A549 (cell line): ENCODE measurements around the gene DDX17. TPM values are rescaled to one million over a fixed set of nuclear protein-coding genes. Genes with fewer than 3 reads are reported as not detected.

Experiments
- ATAC-seq, 2 experiments: fragments of 200-7000 bp in 1 of 2; fragments of >200 bp in 1 of 2; cut with Nextera tagmentation in 1 of 2; cut with Tn5 transposase in 1 of 2; 3 replicates each; pipeline versions ENCODE4 v1.8.0 to v1.9.1; 2018 to 2020; ENCODE audit warnings: mild to moderate bottlenecking in 1 of 2, moderate library complexity in 1 of 2
- CTCF ChIA-PET: fragments of 300-600 bp; sonication (Branson Sonifier 250); formaldehyde crosslinking; extraction: SDS; loops from one replicate; lab custom pipeline; 2021; ENCODE audit warnings: antibody characterized with exemption, inconsistent platforms; lab: Yijun Ruan, JAX
- POLR2A ChIA-PET: fragments of 350-600 bp; formaldehyde crosslinking; extraction: SDS; loops from one replicate; lab custom pipeline; 2021; ENCODE audit warnings: antibody characterized with exemption, inconsistent platforms; lab: Yijun Ruan, JAX
- DNase-seq, 2 experiments: peaks; one replicate each; pipeline versions ENCODE4 v3.0.0 to v3.0.0-alpha.2; 2011 to 2016; ENCODE audit warnings: low read depth in 1 of 2, low spot score in 1 of 2
- FAIRE-seq: peaks from 2 replicates; lab custom pipeline; 2011; peaks lifted over from hg19 to GRCh38; lab: Jason Lieb, UNC
- H3K27ac ChIP-seq, 2 experiments: fragments of >200 bp; sonication (Bioruptor Twin); formaldehyde crosslinking; 3 replicates each; pipeline ENCODE4 v1.5.1; 2016 to 2017
- H3K4me1 ChIP-seq: fragments of >200 bp; sonication (Bioruptor Twin); formaldehyde crosslinking; 3 replicates; pipeline ENCODE4 v1.6.1; 2016
- H3K4me2 ChIP-seq: fragments of >200 bp; sonication (Bioruptor Twin); formaldehyde crosslinking; 3 replicates; pipeline ENCODE4 v1.6.1; 2016
- H3K4me3 ChIP-seq: fragments of >200 bp; sonication (Bioruptor Twin); formaldehyde crosslinking; 3 replicates; pipeline ENCODE4 v1.5.1; 2016
- H3K9me3 ChIP-seq: fragments of >200 bp; sonication (Bioruptor Twin); formaldehyde crosslinking; 3 replicates; pipeline ENCODE4 v1.6.1; 2016
- BHLHE40 ChIP-seq: IDR thresholded peaks from 2 replicates; pipeline ENCODE4 v1.6.1; 2012; ENCODE audit warnings: low read depth, low read length, inconsistent platforms
- E2F6 ChIP-seq: IDR thresholded peaks from 2 replicates; pipeline ENCODE4 v1.6.1; 2012; ENCODE audit warnings: low read depth, borderline replicate concordance
- HDAC2 ChIP-seq: fragments of 200-600 bp; sonication (generic); IDR thresholded peaks from 2 replicates; pipeline ENCODE4 v1.6.1; 2016
- HOXB5 ChIP-seq: fragments of 250-450 bp; sonication (Bioruptor Pico); IDR thresholded peaks from 2 replicates; pipeline ENCODE4 v1.5.0; 2020; ENCODE audit warnings: mild to moderate bottlenecking, moderate library complexity
- JUN ChIP-seq, 2 experiments: fragments of >200 bp; sonication (Bioruptor Twin); formaldehyde crosslinking; IDR thresholded peaks; 2 replicates in 1 of 2; 3 replicates in 1 of 2; pipeline ENCODE4 v1.6.1; 2016 to 2017
- KDM5A ChIP-seq: fragments of 200-600 bp; sonication (generic); IDR thresholded peaks from 2 replicates; pipeline ENCODE4 v1.6.1; 2016; ENCODE audit warnings: antibody characterized with exemption, mild to moderate bottlenecking
- MAX ChIP-seq: IDR thresholded peaks from 2 replicates; pipeline ENCODE4 v1.6.1; 2012
- MYC ChIP-seq: IDR thresholded peaks from 2 replicates; pipeline ENCODE4 v1.6.1; 2012; ENCODE audit warnings: mild to moderate bottlenecking, inconsistent platforms, low read length, improper control_type of control experiment, borderline replicate concordance
- NR3C1 ChIP-seq: fragments of >200 bp; sonication (Bioruptor Twin); formaldehyde crosslinking; IDR thresholded peaks from 3 replicates; pipeline ENCODE4 v1.6.1; 2017
- PHF8 ChIP-seq: fragments of 200-600 bp; sonication (generic); IDR thresholded peaks from 2 replicates; pipeline ENCODE4 v1.6.1; 2016; ENCODE audit warnings: low read depth, mild to moderate bottlenecking, antibody characterized with exemption, moderate library complexity, borderline replicate concordance
- POLR2A ChIP-seq: IDR thresholded peaks from 2 replicates; pipeline ENCODE4 v1.6.1; 2012; ENCODE audit warnings: mild to moderate bottlenecking, low read length
- RCOR1 ChIP-seq: fragments of 150-350 bp; IDR thresholded peaks from 2 replicates; pipeline ENCODE4 v1.6.1; 2014; ENCODE audit warnings: antibody characterized with exemption, low read length, low read depth
- SREBF2 ChIP-seq: fragments of 450-650 bp; IDR thresholded peaks from 2 replicates; pipeline ENCODE4 v1.6.1; 2014; ENCODE audit warnings: mild to moderate bottlenecking, moderate library complexity
- TFCP2L1 ChIP-seq: fragments of 250-450 bp; sonication (Bioruptor Pico); IDR thresholded peaks from 2 replicates; pipeline ENCODE4 v1.5.0; 2021; ENCODE audit warnings: mild to moderate bottlenecking
- USF2 ChIP-seq: fragments of 450-650 bp; IDR thresholded peaks from 2 replicates; pipeline ENCODE4 v1.6.1; 2014; ENCODE audit warnings: antibody characterized with exemption
- ZC3H11A ChIP-seq: fragments of 450-650 bp; IDR thresholded peaks from 2 replicates; pipeline ENCODE4 v1.6.1; 2014; ENCODE audit warnings: antibody characterized with exemption, mild to moderate bottlenecking
- ZNF302 ChIP-seq: fragments of 250-450 bp; sonication (Bioruptor Pico); IDR thresholded peaks from 2 replicates; pipeline ENCODE4 v1.9.0; 2021; ENCODE audit warnings: inconsistent platforms, mild to moderate bottlenecking, moderate library complexity
- ZSCAN20 ChIP-seq: fragments of 250-450 bp; sonication (Bioruptor Pico); IDR thresholded peaks from 2 replicates; pipeline ENCODE4 v1.8.0; 2022; ENCODE audit warnings: mild to moderate bottlenecking, moderate library complexity
- WGBS: methylation state at CpG from one replicate; pipeline ENCODE4 v1.1.6; 2017; ENCODE audit errors: missing lambda C conversion rate; 5-methylcytosine and 5-hydroxymethylcytosine counted together
- polyA plus RNA-seq, 4 experiments: library from polyadenylated mRNA; depleted of rRNA in 3 of 4; stranded (reverse); fragments of >200 nt; fragmentation: RNase III in 1 of 4; extraction: RNeasy Plus Mini Kit Qiagen cat#74134 plus additional on column Dnase treatment in 1 of 4; gene quantifications; 2 replicates in 3 of 4; 3 replicates in 1 of 4; pipeline ENCODE4 v1.2.3, GENCODE V29; 2011 to 2017

The DDX17 gene
- polyA plus RNA-seq, 2 of the 4 experiments (the other 2 are of a cell fraction), result 117 to 292 TPM

- DNase-seq (no peak), ATAC-seq (no peak), FAIRE-seq (no peak)
- Histone ChIP-seq H3K27ac (no peak overlapping the region), H3K4me3 (no peak overlapping the region), H3K4me1 (peaks cover 13% of the 10 kb centered on the region), H3K4me2 (no peak overlapping the region), H3K9me3 (no peaks in the 10 kb centered on the region)
- ChIA-PET CTCF (no interaction called here), POLR2A (no interaction called here)
- TF ChIP-seq HDAC2, result no peak
- 91% methylated on average over 9 of the region's 10 CpGs for WGBS
Measured at GRCh38 chr22:38464992-38465672, 41.0 kb downstream of the DDX17 start.

- Histone ChIP-seq H3K4me3 (no peak overlapping the region), H3K27ac (no peak overlapping the region), H3K4me2 (no peak overlapping the region), H3K4me1 (peaks cover 7% of the 10 kb centered on the region; the same call in 2 of the 3 replicates), H3K9me3 (no peaks in the 10 kb centered on the region)
- DNase-seq (no peak), ATAC-seq (no peak), FAIRE-seq (no peak)
- ChIA-PET CTCF (no interaction called here), POLR2A (no interaction called here)
- WGBS, result 87% methylated on average over 26 of the region's 28 CpGs
- TF ChIP-seq HOXB5 (CRISPR knock-in tag) (no peak), TFCP2L1 (CRISPR knock-in tag) (no peak), ZC3H11A (no peak), USF2 (no peak), KDM5A (no peak), ZNF302 (CRISPR knock-in tag) (no peak), PHF8 (no peak), JUN (IDR thresholded peaks at IDR 0.05) (no peak), RCOR1 (no peak), SREBF2 (no peak), NR3C1 (no peak), BHLHE40 (no peak), ZSCAN20 (no peak), MYC (no peak)
Measured at GRCh38 chr22:38462960-38463784, 42.9 kb downstream of the DDX17 start.

- no peak for FAIRE-seq
- Histone ChIP-seq H3K4me1 (peaks cover 4% of the 10 kb centered on the region; the same call in 1 of the 3 replicates), H3K27ac (peak overlapping the region in 1 of 2 experiments; percentile 71; a peak in 3 of 6 replicates), H3K9me3 (no peaks in the 10 kb centered on the region), H3K4me2 (peak overlapping the region; percentile 75)
- ATAC-seq, result peak; percentile 76 to 87
- WGBS, result 26% methylated on average over 27 of the region's 51 CpGs
- CTCF ChIA-PET, result interaction anchor here (1.4 kb wide), 1 partner anchor 10 kb away, joined by 4 read pairs; no protein-coding TSS in a partner anchor
- DNase-seq, result peak; percentile 47 to 81
- TF ChIP-seq E2F6 (peak; percentile 79), MAX (peak; percentile 74), POLR2A (no peak)
- TF ChIP-seq, all 56 proteins: peak for 2
- POLR2A ChIA-PET, result interaction anchor here (0.5 kb wide), 1 partner anchor 31 kb away, joined by 6 read pairs; no protein-coding TSS in a partner anchor
- H3K4me3 ChIP-seq, result 0 out of 3 replicates have a peak overlapping the region, but pooled peaks have one; percentile 19
Measured at GRCh38 chr22:38461414-38462081, 44.6 kb downstream of the DDX17 start.
